Fibroblast of the aortic adventitia (primary cell): ENCODE data around the gene ANKRD61. TPM values are rescaled to one million over a fixed set of nuclear protein-coding genes. Genes with fewer than 3 reads are reported as not detected.
"Not testable (repeated sequence)": the region's sequence is repeated elsewhere in the genome, so short reads cannot be mapped to it uniquely, and the experiment has no call there.

Source experiments
- DNase-seq: peaks from one replicate; pipeline ENCODE4 v3.0.0-alpha.2; 2010; ENCODE audit warnings: low read depth
- H3K4me3 ChIP-seq: 2 replicates; pipeline ENCODE4 v1.5.1; 2011; ENCODE audit warnings: low read depth, mild to moderate bottlenecking, control low read depth, low read length, moderate library complexity
- CTCF ChIP-seq: IDR thresholded peaks from 2 replicates; pipeline ENCODE4 v1.5.1; 2011; ENCODE audit warnings: mild to moderate bottlenecking, low read length, control low read depth, inconsistent platforms; ENCODE audit not compliant: insufficient read depth
- total RNA-seq: library from RNA; depleted of rRNA; stranded (reverse); fragments of >200 nt; gene quantifications from 2 replicates; pipeline ENCODE4 v1.2.3, GENCODE V29; 2012; ENCODE audit warnings: low replicate concordance

The ANKRD61 gene
- not detected in 2 replicates for total RNA-seq

GRCh38 chr7:6030988-6031387 lies at the start of gene ANKRD61:
TSS of gene ANKRD61 (plus strand) at chr7:6031376. CDS start at chr7:6031376, 0 bp downstream.
- no peak within 1 kb of the TSS for H3K4me3 ChIP-seq
- no peak for DNase-seq
- TF ChIP-seq CTCF: no peak

- DNase-seq, H3K4me3 ChIP-seq: not testable (repeated sequence)
Observed at GRCh38 chr7:5987061-5987460, 44.1 kb upstream of the ANKRD61 start.

- peak; percentile 64 for TF ChIP-seq CTCF
- peak; percentile 82 for DNase-seq
Observed at GRCh38 chr7:5997210-5997808, 33.9 kb upstream of the ANKRD61 start.

GRCh38 chr7:6007386-6007785 lies 23.8 kb upstream of the ANKRD61 start:
- TF ChIP-seq CTCF: no peak
- no peak for DNase-seq

More at GRCh38 chr7:5997210-5997808, 33.9 kb upstream of the ANKRD61 start:
- no peak overlapping the region for H3K4me3 ChIP-seq

GRCh38 chr7:6007835-6008590 lies 23.2 kb upstream of the ANKRD61 start:
- H3K4me3 ChIP-seq: peak overlapping the region; percentile 91
- DNase-seq: not testable (repeated sequence)

More at GRCh38 chr7:6007386-6007785, 23.8 kb upstream of the ANKRD61 start:
- H3K4me3 ChIP-seq: no peak overlapping the region

GRCh38 chr7:6008668-6009611 lies 22.2 kb upstream of the ANKRD61 start, which contains the start of the genes AIMP2 and PMS2:
TSS of gene AIMP2 (plus strand) at chr7:6009272. CDS start at chr7:6009364, 92 bp downstream.
TSS of gene PMS2 (minus strand) at chr7:6009049. CDS start at chr7:6009019, 30 bp downstream.
- DNase-seq: peak; percentile 99
- peak within 1 kb of the TSS; percentile 91 for H3K4me3 ChIP-seq
- no peak for TF ChIP-seq CTCF

GRCh38 chr7:6010370-6010769 lies 20.8 kb upstream of the ANKRD61 start:
- H3K4me3 ChIP-seq: peak overlapping the region; percentile 79

GRCh38 chr7:6011541-6011940 lies 19.6 kb upstream of the ANKRD61 start:
- no peak for TF ChIP-seq CTCF
- H3K4me3 ChIP-seq: no peak overlapping the region
- no peak for DNase-seq

More at GRCh38 chr7:6010370-6010769, 20.8 kb upstream of the ANKRD61 start:
- DNase-seq: not testable (repeated sequence)
